ENCODE results near the gene GAS7. TPM values are rescaled to one million over a fixed set of nuclear protein-coding genes. Genes with fewer than 3 reads are reported as not detected.

GAS7 gene
- total RNA-seq, 1 donor from 2014 or later: 0.16 TPM

DNA sequence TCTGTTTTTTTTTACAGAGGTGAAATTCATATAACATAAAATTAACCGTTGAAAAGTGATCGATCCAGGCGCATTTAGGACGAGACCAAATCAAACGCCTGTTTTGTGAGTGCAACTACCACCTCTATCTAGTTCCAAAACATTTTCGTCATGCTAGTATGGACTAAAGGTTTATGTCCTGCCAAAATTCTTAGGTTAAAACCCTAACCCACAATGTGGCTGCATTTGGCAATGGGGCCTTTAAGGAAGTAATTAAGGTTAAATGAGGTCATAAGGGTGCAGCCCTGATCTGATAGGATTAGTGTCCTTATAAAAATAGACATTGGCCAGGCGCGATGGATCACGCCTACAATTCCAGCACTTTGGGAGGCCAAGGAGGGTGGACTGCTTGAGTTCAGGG lies 260.5 kb downstream of the GAS7 start:
- H3K27ac Mint-ChIP-seq: no peak overlapping the region
- H3K4me1 Mint-ChIP-seq (ENCODE audit: low read depth): no peaks in the 10 kb centered on the region
- intact Hi-C loops (cut with micrococcal nuclease): no loop called here
- no peak for DNase-seq (ENCODE audit: low spot score)
- H3K27me3 Mint-ChIP-seq (ENCODE audit: insufficient read depth): no peaks in the 10 kb centered on the region
- H3K36me3 Mint-ChIP-seq (ENCODE audit: low read depth): no peaks in the 10 kb centered on the region
- no peak overlapping the region for H3K4me3 Mint-ChIP-seq
- H3K9me3 Mint-ChIP-seq: no peaks in the 10 kb centered on the region

DNA sequence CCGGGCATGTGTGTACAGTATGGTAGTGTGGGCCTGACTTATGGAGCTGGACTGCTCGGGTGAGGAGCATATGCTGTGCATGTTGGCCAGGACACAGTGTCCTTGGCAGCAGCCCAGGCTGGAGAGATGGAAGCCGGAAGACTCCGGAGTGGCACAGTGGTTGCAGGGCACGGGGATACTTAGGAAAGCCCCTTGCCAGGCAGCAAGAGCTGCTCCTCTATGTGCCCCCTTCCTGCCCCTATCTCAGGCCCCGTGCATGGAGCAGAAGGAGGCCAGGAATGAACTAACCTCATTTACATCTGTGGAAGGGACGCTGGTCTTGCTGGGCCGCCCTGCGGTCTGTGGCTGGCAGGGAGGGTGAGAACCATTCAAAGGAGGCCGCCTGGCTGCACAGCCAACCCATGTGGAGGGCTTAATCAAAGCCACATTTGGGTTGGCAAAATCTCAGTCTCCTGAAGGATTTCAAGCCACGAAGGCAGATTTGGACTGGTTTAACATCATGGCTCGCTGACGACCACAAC lies 261.1 kb downstream of the GAS7 start:
- no peaks in the 10 kb centered on the region for H3K36me3 Mint-ChIP-seq (ENCODE audit: low read depth)
- no peaks in the 10 kb centered on the region for H3K4me1 Mint-ChIP-seq (ENCODE audit: low read depth)
- intact Hi-C loops (cut with micrococcal nuclease): no loop called here
- H3K27me3 Mint-ChIP-seq (ENCODE audit: insufficient read depth): no peaks in the 10 kb centered on the region
- no peaks in the 10 kb centered on the region for H3K9me3 Mint-ChIP-seq
- no peak overlapping the region for H3K27ac Mint-ChIP-seq
- DNase-seq (ENCODE audit: low spot score): no peak
- H3K4me3 Mint-ChIP-seq: no peak overlapping the region

DNA sequence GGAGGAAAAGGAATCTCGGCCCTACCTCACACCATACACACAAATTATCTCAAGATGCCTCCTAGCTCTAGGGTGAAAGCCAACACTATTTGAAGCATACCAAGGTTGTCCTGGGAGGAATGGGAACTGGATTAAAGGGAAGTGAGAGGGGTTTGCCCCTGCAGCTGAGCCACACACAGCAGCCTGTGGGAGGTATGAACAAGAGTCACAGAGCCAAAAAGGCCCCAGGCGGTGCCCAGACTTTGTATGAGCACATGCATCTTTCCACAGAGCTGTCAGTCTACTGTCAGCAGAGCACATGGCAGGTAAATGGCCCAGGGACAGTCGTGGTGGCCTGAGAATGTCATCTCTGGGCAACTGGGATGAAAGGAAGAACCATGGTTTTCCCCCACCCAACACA lies 262.3 kb downstream of the GAS7 start:
- DNase-seq (ENCODE audit: low spot score): no peak
- intact Hi-C loops (cut with micrococcal nuclease): no loop called here
- Mint-ChIP-seq H3K36me3 (ENCODE audit: low read depth) (no peaks in the 10 kb centered on the region), H3K9me3 (no peaks in the 10 kb centered on the region), H3K4me3 (no peak overlapping the region), H3K4me1 (ENCODE audit: low read depth) (no peaks in the 10 kb centered on the region), H3K27ac (no peak overlapping the region), H3K27me3 (ENCODE audit: insufficient read depth) (no peaks in the 10 kb centered on the region)

DNA sequence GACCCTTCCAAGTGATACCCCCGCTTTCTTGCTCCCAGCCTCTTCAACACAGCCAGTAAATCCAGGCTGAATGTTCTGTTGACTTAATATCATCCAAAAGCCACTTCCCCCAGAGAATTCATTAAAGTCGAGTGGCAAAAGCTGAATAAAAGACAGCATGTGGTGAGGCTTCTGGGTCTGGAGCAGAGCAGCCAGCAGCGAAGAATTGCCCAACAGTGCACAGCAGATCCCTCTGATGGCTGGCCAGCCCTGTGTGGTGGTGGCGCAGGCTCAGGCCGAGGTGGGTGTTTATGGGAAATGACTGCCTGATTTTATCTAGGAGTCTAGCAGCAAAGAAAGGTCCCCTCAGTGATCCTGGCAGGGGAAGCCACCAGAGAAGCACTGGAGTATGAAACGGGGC lies 263.0 kb downstream of the GAS7 start:
- no peak overlapping the region for H3K27ac Mint-ChIP-seq
- no peaks in the 10 kb centered on the region for H3K9me3 Mint-ChIP-seq
- H3K4me1 Mint-ChIP-seq (ENCODE audit: low read depth): no peaks in the 10 kb centered on the region
- intact Hi-C loops (cut with micrococcal nuclease): no loop called here
- no peak for DNase-seq (ENCODE audit: low spot score)
- no peaks in the 10 kb centered on the region for H3K27me3 Mint-ChIP-seq (ENCODE audit: insufficient read depth)
- H3K36me3 Mint-ChIP-seq (ENCODE audit: low read depth): no peaks in the 10 kb centered on the region
- H3K4me3 Mint-ChIP-seq: no peak overlapping the region

DNA sequence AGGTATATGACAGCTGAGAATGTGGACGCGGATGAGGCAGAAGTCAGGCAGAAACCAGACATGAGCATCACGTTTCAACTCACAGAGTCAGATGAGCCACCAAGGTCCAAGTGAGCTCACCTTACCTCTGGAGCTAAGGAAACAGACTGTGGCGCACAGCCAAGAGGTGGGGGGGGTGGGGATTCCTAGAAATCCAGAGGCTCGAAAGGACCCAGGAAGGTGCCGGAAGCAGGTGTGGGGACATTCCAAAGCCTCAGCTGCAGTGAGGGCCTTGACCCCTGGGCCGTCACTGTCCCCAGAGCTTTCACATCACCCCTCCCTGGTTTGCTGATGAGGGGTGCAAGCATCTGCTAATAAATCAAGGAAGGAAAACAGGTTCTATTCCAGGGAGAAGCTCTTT lies 264.1 kb downstream of the GAS7 start:
- no peak for DNase-seq (ENCODE audit: low spot score)
- no peaks in the 10 kb centered on the region for H3K27me3 Mint-ChIP-seq (ENCODE audit: insufficient read depth)
- no peaks in the 10 kb centered on the region for H3K9me3 Mint-ChIP-seq
- no peak overlapping the region for H3K4me3 Mint-ChIP-seq
- intact Hi-C loops (cut with micrococcal nuclease): no loop called here
- H3K36me3 Mint-ChIP-seq (ENCODE audit: low read depth): no peaks in the 10 kb centered on the region
- H3K27ac Mint-ChIP-seq: no peak overlapping the region
- H3K4me1 Mint-ChIP-seq (ENCODE audit: low read depth): no peaks in the 10 kb centered on the region

DNA sequence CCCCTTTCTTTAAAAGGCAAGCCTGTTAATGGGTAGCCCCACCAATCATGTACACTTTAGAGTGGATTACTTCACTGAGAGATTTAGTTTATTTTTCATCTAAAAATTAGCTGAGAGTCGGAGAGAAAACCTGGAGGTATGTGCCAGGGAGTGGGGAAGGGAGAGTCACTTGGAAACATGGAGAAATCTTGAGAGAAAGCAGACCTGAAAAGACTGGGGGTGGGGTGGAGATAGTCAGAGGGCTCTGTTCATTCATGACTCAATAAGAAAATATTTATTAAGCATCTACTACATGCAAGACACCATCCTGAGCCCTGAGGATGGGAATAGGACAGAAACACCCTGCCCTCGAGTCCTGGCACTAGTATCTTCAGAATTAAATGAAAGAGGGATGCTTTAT lies 265.9 kb downstream of the GAS7 start:
- no peak overlapping the region for H3K4me3 Mint-ChIP-seq

DNA sequence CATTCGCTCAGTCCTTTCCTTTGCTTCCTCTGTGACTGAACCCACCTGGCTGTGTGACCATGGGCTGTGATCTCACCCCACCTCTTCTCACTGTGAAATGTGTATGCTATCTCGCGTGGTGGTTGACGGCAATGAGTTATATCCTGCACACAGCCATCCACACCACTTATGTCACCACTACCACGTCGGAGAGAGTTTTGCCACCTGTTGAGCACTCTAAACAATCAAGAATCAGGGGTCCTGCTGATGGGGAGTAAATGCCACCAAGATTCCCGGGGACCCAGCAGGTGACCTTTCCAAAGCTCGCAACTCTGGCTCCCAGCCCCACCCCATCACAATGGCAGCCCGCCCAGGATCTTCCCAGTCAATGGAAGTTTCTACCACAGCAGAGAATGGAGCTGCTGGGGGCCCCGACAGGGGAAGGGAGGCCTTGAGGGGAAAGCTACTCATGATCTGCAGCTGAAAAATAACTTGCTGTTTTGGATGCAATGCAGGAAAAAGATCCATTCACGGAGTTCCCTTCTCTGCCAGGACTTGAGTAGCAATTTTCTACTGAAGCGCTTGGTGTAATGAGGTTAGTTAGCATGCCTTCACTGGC lies 267.2 kb downstream of the GAS7 start:
- H3K9me3 Mint-ChIP-seq: no peaks in the 10 kb centered on the region
- intact Hi-C loops (cut with micrococcal nuclease): no loop called here
- DNase-seq (ENCODE audit: low spot score): no peak
- no peaks in the 10 kb centered on the region for H3K4me1 Mint-ChIP-seq (ENCODE audit: low read depth)
- no peak overlapping the region for H3K27ac Mint-ChIP-seq
- no peaks in the 10 kb centered on the region for H3K36me3 Mint-ChIP-seq (ENCODE audit: low read depth)
- H3K4me3 Mint-ChIP-seq: no peak overlapping the region
- no peaks in the 10 kb centered on the region for H3K27me3 Mint-ChIP-seq (ENCODE audit: insufficient read depth)

More for the DNA sequence above, 265.9 kb downstream of the GAS7 start:
- H3K27me3 Mint-ChIP-seq (ENCODE audit: insufficient read depth): no peaks in the 10 kb centered on the region
- DNase-seq (ENCODE audit: low spot score): no peak
- H3K27ac Mint-ChIP-seq: no peak overlapping the region
- no peaks in the 10 kb centered on the region for H3K36me3 Mint-ChIP-seq (ENCODE audit: low read depth)
- intact Hi-C loops (cut with micrococcal nuclease): no loop called here
- no peaks in the 10 kb centered on the region for H3K4me1 Mint-ChIP-seq (ENCODE audit: low read depth)
- no peaks in the 10 kb centered on the region for H3K9me3 Mint-ChIP-seq

DNA sequence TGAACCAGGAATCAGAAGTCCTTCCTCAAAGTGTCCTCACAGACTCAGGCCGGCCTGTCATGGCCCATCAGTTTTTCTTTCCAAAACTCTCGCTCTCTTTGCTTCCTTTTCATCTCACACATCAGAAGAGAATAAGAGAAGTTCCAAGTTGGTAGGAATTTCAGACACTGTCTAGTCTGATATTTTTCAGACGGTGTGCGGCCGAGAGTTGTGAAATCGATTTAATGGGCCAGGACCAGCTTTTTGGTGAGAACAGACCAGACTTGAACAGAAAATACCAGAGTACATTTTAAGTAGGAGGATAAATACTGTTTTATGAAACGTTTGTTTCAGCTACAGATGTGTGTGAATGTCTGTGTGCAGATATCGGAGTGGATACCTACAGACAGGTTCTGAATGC lies 268.5 kb downstream of the GAS7 start:
- H3K4me3 Mint-ChIP-seq: no peak overlapping the region
- no peaks in the 10 kb centered on the region for H3K36me3 Mint-ChIP-seq (ENCODE audit: low read depth)
- no peak overlapping the region for H3K27ac Mint-ChIP-seq
- no peaks in the 10 kb centered on the region for H3K27me3 Mint-ChIP-seq (ENCODE audit: insufficient read depth)
- intact Hi-C loops (cut with micrococcal nuclease): loop anchor here (10.0 kb wide), 1 partner anchor 365 kb away; no protein-coding TSS in a partner anchor
- no peak for DNase-seq (ENCODE audit: low spot score)
- H3K4me1 Mint-ChIP-seq (ENCODE audit: low read depth): no peaks in the 10 kb centered on the region
- no peaks in the 10 kb centered on the region for H3K9me3 Mint-ChIP-seq

DNA sequence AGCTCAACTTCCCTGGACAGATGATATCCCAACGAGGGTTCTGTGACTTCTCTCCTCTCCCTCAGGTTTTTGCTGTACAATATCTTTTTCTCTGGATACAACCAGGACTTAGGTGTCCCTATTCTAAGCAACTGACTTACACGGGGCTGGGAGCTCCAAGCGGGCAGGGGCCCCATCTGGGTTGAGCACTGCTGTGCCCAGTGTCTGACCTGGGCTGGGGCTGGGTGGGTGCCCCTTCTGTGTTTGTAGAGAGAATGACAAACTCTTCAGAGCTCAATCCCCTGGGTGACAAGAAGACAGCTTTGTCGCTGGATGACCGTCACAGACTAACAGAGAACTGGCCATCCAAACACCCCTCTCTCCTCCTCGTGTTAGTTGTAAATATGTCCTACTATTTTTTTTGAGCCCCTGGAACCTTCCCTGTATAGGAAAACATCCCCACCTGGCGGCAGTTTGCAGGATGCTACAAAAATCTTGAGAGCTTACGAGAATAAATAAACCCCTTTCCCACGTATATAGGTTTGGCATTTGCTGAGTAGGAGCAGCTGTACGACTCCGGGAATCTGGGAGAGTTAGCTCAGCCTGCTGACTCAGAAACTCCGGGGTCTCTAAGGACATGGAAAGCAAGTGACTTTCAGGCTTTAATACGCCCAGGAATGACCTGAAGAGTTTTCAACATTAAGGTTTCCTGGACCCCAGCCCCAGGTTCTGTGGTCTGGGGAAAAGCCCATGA lies 269.6 kb downstream of the GAS7 start:
- intact Hi-C loops (cut with micrococcal nuclease): loop anchor here (10.0 kb wide), 1 partner anchor 366 kb away; no protein-coding TSS in a partner anchor
- Mint-ChIP-seq H3K27ac (no peak overlapping the region), H3K27me3 (ENCODE audit: insufficient read depth) (no peaks in the 10 kb centered on the region), H3K36me3 (ENCODE audit: low read depth) (no peaks in the 10 kb centered on the region), H3K4me3 (no peak overlapping the region), H3K9me3 (no peaks in the 10 kb centered on the region), H3K4me1 (ENCODE audit: low read depth) (no peaks in the 10 kb centered on the region)
- DNase-seq (ENCODE audit: low spot score): no peak

DNA sequence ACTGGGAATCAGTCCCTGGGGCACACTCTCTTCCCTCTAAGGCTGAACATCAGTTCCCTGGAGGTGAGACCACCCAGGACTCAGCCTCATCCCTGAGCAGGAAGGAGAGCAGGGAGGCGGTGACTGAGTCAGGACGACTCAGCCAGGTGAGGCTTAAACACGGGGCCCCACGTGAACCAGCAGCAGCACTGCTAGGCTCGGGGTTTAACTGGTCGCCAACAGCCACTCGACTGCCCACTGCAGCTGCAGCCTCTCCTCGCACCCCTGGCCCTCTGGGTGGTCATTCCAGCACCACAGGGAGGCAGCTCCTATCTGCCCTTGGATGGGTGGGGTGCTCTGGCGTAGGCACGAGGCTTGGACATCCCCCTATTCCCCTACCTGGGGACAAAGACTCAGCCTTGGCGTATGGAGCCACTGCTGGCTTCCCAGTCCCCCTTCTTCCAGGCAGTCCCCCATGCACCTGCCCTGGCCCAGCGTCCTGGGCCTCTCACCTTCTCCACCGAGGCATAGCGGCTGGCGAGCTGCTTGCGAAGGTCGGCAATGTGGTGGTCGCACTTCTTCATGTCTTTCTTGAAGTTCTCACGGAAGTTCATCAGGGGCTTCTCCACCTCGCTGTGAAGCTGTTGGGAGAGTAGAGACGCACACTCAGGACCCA lies 272.1 kb downstream of the GAS7 start:
- Mint-ChIP-seq H3K4me1 (ENCODE audit: low read depth) (no peaks in the 10 kb centered on the region), H3K36me3 (ENCODE audit: low read depth) (no peaks in the 10 kb centered on the region), H3K9me3 (no peaks in the 10 kb centered on the region), H3K27me3 (ENCODE audit: insufficient read depth) (peaks cover 3% of the 10 kb centered on the region), H3K4me3 (no peak overlapping the region), H3K27ac (no peak overlapping the region)
- intact Hi-C loops (cut with micrococcal nuclease): loop anchor here (10.0 kb wide), 1 partner anchor 369 kb away; no protein-coding TSS in a partner anchor
- no peak for DNase-seq (ENCODE audit: low spot score)

DNA sequence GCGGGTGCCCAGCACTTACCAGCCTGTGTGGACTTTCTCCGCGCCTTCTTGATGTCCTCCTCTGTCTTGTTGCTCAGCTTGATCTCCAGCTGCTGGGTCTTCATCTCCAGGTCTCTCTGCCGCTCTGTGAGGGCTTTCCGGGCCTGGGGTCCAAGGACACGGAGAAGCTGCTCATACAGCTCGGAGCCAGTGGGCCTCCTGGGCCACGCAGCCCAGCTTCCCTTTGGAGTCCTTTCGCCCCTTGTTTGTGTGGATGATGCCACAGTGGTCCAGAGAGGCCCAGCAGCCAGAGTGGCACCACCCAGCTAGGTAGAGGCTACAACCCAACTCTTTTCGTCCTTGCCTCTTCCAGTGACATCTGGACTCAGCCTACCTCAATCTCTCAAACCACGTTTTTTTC lies 272.9 kb downstream of the GAS7 start:
- intact Hi-C loops (cut with micrococcal nuclease): loop anchor here (2.0 to 10.0 kb wide), 2 partner anchors 369 to 431 kb away; no protein-coding TSS in a partner anchor
- Mint-ChIP-seq H3K9me3 (no peaks in the 10 kb centered on the region), H3K27ac (no peak overlapping the region), H3K27me3 (ENCODE audit: insufficient read depth) (peaks cover 3% of the 10 kb centered on the region), H3K36me3 (ENCODE audit: low read depth) (no peaks in the 10 kb centered on the region), H3K4me3 (no peak overlapping the region), H3K4me1 (ENCODE audit: low read depth) (no peaks in the 10 kb centered on the region)
- no peak for DNase-seq (ENCODE audit: low spot score)

DNA sequence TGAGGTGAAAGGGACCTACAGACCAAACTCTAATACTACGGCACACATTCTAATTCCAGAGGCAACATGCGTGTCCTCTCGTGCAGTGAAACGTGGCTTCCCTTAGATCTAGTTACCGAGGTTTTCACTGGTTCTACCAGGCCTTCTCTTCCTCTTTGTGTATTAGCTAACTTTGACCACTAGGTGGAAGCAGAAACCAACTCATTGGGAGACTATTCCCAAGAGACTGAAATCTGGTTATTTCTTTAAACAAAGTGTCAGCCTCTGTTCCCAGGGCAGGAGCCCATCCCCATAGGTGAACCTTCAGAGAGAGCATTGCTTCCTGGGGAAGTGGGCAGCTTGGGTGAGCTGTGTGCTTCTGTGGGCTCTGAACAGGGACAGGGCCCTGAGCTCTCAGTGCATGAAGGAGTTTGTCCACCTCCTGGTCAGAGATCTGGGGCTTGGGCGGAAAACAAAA lies 273.6 kb downstream of the GAS7 start:
- Mint-ChIP-seq H3K9me3 (no peaks in the 10 kb centered on the region), H3K4me1 (ENCODE audit: low read depth) (no peaks in the 10 kb centered on the region), H3K27me3 (ENCODE audit: insufficient read depth) (peaks cover 3% of the 10 kb centered on the region), H3K4me3 (no peak overlapping the region), H3K27ac (no peak overlapping the region), H3K36me3 (ENCODE audit: low read depth) (no peaks in the 10 kb centered on the region)
- DNase-seq (ENCODE audit: low spot score): peak; percentile 1
- intact Hi-C loops (cut with micrococcal nuclease): loop anchor here (2.0 to 10.0 kb wide), 2 partner anchors 370 to 432 kb away; no protein-coding TSS in a partner anchor
